Measurements from ENCODE around the gene DICER1. TPM values are rescaled to one million over a fixed set of nuclear protein-coding genes. Genes with fewer than 3 reads are reported as not detected.

DICER1 gene
- total and polyA plus RNA-seq, 9 of the 15 experiments (the other 6 are each of a cell fraction or from before 2014, with no cell fraction given) = 2.5 to 23.2 (median 12.4) TPM

DNA sequence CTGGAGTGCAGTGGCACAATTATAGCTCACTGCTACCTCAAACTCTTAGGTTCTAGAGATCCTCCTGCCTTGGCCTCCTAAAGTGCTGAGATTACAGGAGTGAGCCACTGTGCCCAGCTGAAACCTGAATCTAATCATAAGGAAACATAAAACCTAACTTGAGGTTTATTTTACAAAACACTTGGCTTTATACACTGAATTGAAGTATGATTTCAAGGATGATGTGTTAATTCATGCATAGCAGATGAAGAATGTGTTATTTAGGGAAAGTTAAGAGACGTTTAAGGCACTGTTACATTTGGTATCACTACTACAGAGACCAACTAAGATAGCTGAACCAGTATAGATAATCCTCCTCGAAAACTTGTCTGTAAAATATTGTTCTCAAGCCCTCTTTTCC is 6.4 kb downstream of the DICER1 start:
- no peak overlapping the region for H3K4me2 ChIP-seq (ENCODE audit: insufficient read depth, low read length)
- intact Hi-C loops (cut with micrococcal nuclease) = no loop called here

DNA sequence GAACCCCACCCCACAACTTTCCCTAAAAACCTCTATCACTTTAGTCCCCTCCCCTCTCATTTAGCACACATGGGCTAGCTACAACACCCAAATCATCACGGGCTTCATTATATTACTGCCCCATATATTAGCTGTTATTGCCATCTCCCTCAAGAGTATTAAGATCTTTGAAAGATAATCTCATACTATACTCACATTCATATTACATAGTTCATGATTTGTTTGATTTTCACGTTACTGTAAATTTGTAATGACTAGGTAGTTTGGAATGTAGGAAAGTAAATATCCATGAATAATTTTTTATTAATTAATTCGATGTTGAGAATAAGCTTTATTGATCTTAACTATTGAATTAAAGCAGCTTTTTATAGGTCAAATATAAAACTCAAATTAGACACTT is 7.9 kb downstream of the DICER1 start:
- POLR2A ChIA-PET = interaction anchor here (0.9 kb wide), 1 partner anchor 21 kb away, joined by 3 read pairs; no protein-coding TSS in a partner anchor
- TF ChIP-seq GABPB1 (CRISPR knock-in tag; IDR thresholded peaks at IDR 0.05) (no peak), RBBP5 (IDR thresholded peaks at IDR 0.05; ENCODE audit: borderline replicate concordance, insufficient read depth, low read length, poor library complexity, severe bottlenecking) (no peak), YY1 (IDR thresholded peaks at IDR 0.05; ENCODE audit: borderline replicate concordance in 1 of 3, control insufficient read depth in 1 of 3, extremely low read depth in 1 of 3, insufficient read depth in 3 of 3, insufficient read length in 1 of 3, insufficient replicate concordance in 2 of 3, low read depth in 1 of 3, low read length in 2 of 3) (no peak), ZNF785 (CRISPR knock-in tag; IDR thresholded peaks at IDR 0.05) (no peak)
- TF ChIP-seq, protein P1, sequence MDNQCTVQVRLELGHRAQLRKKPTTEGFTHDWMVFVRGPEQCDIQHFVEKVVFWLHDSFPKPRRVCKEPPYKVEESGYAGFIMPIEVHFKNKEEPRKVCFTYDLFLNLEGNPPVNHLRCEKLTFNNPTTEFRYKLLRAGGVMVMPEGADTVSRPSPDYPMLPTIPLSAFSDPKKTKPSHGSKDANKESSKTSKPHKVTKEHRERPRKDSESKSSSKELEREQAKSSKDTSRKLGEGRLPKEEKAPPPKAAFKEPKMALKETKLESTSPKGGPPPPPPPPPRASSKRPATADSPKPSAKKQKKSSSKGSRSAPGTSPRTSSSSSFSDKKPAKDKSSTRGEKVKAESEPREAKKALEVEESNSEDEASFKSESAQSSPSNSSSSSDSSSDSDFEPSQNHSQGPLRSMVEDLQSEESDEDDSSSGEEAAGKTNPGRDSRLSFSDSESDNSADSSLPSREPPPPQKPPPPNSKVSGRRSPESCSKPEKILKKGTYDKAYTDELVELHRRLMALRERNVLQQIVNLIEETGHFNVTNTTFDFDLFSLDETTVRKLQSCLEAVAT (IDR thresholded peaks at IDR 0.05) = no peak
- TF ChIP-seq, protein P2, sequence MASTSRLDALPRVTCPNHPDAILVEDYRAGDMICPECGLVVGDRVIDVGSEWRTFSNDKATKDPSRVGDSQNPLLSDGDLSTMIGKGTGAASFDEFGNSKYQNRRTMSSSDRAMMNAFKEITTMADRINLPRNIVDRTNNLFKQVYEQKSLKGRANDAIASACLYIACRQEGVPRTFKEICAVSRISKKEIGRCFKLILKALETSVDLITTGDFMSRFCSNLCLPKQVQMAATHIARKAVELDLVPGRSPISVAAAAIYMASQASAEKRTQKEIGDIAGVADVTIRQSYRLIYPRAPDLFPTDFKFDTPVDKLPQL (IDR thresholded peaks at IDR 0.05; ENCODE audit: extremely low read depth, insufficient read length) = no peak
- TF ChIP-seq, protein P3, sequence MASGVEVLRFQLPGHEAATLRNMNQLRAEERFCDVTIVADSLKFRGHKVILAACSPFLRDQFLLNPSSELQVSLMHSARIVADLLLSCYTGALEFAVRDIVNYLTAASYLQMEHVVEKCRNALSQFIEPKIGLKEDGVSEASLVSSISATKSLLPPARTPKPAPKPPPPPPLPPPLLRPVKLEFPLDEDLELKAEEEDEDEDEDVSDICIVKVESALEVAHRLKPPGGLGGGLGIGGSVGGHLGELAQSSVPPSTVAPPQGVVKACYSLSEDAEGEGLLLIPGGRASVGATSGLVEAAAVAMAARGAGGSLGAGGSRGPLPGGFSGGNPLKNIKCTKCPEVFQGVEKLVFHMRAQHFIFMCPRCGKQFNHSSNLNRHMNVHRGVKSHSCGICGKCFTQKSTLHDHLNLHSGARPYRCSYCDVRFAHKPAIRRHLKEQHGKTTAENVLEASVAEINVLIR (CRISPR knock-in tag; IDR thresholded peaks at IDR 0.05) = no peak

More for the DNA sequence above, 6.4 kb downstream of the DICER1 start:
- Histone ChIP-seq H3K4me3 (no peak overlapping the region), H3K27me3 (ENCODE audit: control insufficient read depth in 2 of 2, insufficient read depth in 2 of 2, low read length in 2 of 2) (no peaks in the 10 kb centered on the region), H3K79me2 (ENCODE audit: control insufficient read depth, insufficient read depth, low read length) (peaks cover 48% of the 10 kb centered on the region), H4K20me1 (replicated peaks; ENCODE audit: control insufficient read depth, insufficient read depth, low read length) (no peaks in the 10 kb centered on the region), H3K9me1 (ENCODE audit: control insufficient read depth, insufficient read depth, low read length) (no peaks in the 10 kb centered on the region), H3K27ac (ENCODE audit: extremely low read depth, low read depth, low read length) (no peak overlapping the region), H3K4me1 (replicated peaks in 1 of 2; ENCODE audit: control insufficient read depth in 2 of 2, insufficient read depth in 2 of 2, low read length in 2 of 2) (peaks cover 0 to 7% of the 10 kb centered on the region in 2 experiments; a peak in 2 of 5 replicates), H2AFZ (ENCODE audit: low read depth, low read length) (no peak overlapping the region), H3K9ac (ENCODE audit: insufficient read depth in 1 of 2, low read depth in 2 of 2, low read length in 2 of 2) (no peak overlapping the region), H3K36me3 (ENCODE audit: control insufficient read depth, insufficient read depth, low read length) (no peaks in the 10 kb centered on the region), H3K9me3 (replicated peaks; ENCODE audit: control insufficient read depth, insufficient read depth, low read depth, low read length) (no peaks in the 10 kb centered on the region)
- in situ Hi-C loops (cut with MboI) = no loop called here
- no TSS peak for BruUV-seq (replicated peaks)
- ChIA-PET CTCF (ENCODE audit: low intra/inter-chr PET ratio) (no interaction called here), POLR2A (no interaction called here)
- FAIRE-seq (no peak), ATAC-seq (no peak), DNase-seq (ENCODE audit: extremely low read depth in 1 of 4, low spot score in 3 of 4) (no peak)
- WGBS (ENCODE audit: insufficient coverage, low coverage, missing lambda C conversion rate) = 25% methylated on average over 2 of the region's 2 CpGs
- TF ChIP-seq PHF20 (IDR thresholded peaks at IDR 0.05; ENCODE audit: partially characterized antibody) (no peak), LARP7 (IDR thresholded peaks at IDR 0.05) (no peak)

More for the DNA sequence above, 7.9 kb downstream of the DICER1 start:
- H3K36me3 ChIP-seq (ENCODE audit: control insufficient read depth, insufficient read depth, low read length) = no peaks in the 10 kb centered on the region
- no peaks in the 10 kb centered on the region for H4K20me1 ChIP-seq (replicated peaks; ENCODE audit: control insufficient read depth, insufficient read depth, low read length)
- BruUV-seq (replicated peaks) = no TSS peak
- H3K27ac ChIP-seq (ENCODE audit: extremely low read depth, low read depth, low read length) = no peak overlapping the region
- no peak overlapping the region for H2AFZ ChIP-seq (ENCODE audit: low read depth, low read length)
- H3K4me3 ChIP-seq = no peak overlapping the region
- in situ Hi-C loops (cut with MboI) = no loop called here
- no peaks in the 10 kb centered on the region; a peak in 1 of 5 replicates for H3K4me1 ChIP-seq (replicated peaks in 1 of 2; ENCODE audit: control insufficient read depth in 2 of 2, insufficient read depth in 2 of 2, low read length in 2 of 2)
- H3K4me2 ChIP-seq (ENCODE audit: insufficient read depth, low read length) = no peak overlapping the region
- H3K79me2 ChIP-seq (ENCODE audit: control insufficient read depth, insufficient read depth, low read length) = peaks cover 33% of the 10 kb centered on the region
- FAIRE-seq (no peak), ATAC-seq (no peak), DNase-seq (ENCODE audit: extremely low read depth in 1 of 4, low spot score in 3 of 4) (no peak)
- intact Hi-C loops (cut with micrococcal nuclease) = no loop called here
- H3K9ac ChIP-seq (ENCODE audit: insufficient read depth in 1 of 2, low read depth in 2 of 2, low read length in 2 of 2) = no peak overlapping the region
- no peaks in the 10 kb centered on the region; the same call in 1 of the 2 replicates for H3K9me3 ChIP-seq (replicated peaks; ENCODE audit: control insufficient read depth, insufficient read depth, low read depth, low read length)
- CTCF ChIA-PET (ENCODE audit: low intra/inter-chr PET ratio) = no interaction called here
- no peaks in the 10 kb centered on the region for H3K27me3 ChIP-seq (ENCODE audit: control insufficient read depth in 2 of 2, insufficient read depth in 2 of 2, low read length in 2 of 2)
- no peaks in the 10 kb centered on the region for H3K9me1 ChIP-seq (ENCODE audit: control insufficient read depth, insufficient read depth, low read length)
- WGBS (ENCODE audit: insufficient coverage, low coverage, missing lambda C conversion rate) = 37% methylated on average over 3 of the region's 3 CpGs

Measured in K562 (cell line).